Cardiac atrium fibroblast (primary cell): Measurements from ENCODE around the gene UTS2B. TPM values are rescaled to one million over a fixed set of nuclear protein-coding genes. Genes with fewer than 3 reads are reported as not detected.

Experiments
- total RNA-seq: library from RNA; depleted of rRNA; stranded (reverse); fragments of >200 nt; gene quantifications from 2 replicates; pipeline ENCODE4 v1.2.3, GENCODE V29; 2015

UTS2B gene, protein sequence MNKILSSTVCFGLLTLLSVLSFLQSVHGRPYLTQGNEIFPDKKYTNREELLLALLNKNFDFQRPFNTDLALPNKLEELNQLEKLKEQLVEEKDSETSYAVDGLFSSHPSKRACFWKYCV
- total RNA-seq: 1.3 and 1.8 TPM in 2 replicates

GRCh38 chr3:191329654-191330529 lies at the start of gene UTS2B:
Gene UTS2B (minus strand): TSS chr3:191330526. CDS start chr3:191282189, 48,337 bp downstream.

GRCh38 chr3:191328962-191329653 lies 1.2 kb downstream of the UTS2B start, which contains the start of gene CCDC50:
Gene CCDC50 (plus strand): TSS chr3:191329394. CDS start chr3:191329675, 281 bp downstream.

Other genes starting within 250 kb of the UTS2B start
- gene OSTN, start 131.3 kb downstream of the UTS2B start, total RNA-seq: not detected in 2 replicates
- gene CCDC50, start 1.1 kb downstream of the UTS2B start, total RNA-seq: 109 and 156 TPM in 2 replicates
- not detected in 2 replicates for gene PYDC2, start 130.6 kb upstream of the UTS2B start, total RNA-seq